Fibroblast of skin of left biceps (primary cell): Measurements from ENCODE around the gene TMTC2.
"Not testable (repeated sequence)": the region's sequence is repeated elsewhere in the genome, so short reads cannot be mapped to it uniquely, and the experiment has no call there.

ENCODE experiments used
- DNase-seq, 2 experiments: peaks; one replicate each; pipeline ENCODE4 v3.0.0-alpha.2; 2013; ENCODE audit warnings: low read depth in 2 of 2

Gene TMTC2

DNA sequence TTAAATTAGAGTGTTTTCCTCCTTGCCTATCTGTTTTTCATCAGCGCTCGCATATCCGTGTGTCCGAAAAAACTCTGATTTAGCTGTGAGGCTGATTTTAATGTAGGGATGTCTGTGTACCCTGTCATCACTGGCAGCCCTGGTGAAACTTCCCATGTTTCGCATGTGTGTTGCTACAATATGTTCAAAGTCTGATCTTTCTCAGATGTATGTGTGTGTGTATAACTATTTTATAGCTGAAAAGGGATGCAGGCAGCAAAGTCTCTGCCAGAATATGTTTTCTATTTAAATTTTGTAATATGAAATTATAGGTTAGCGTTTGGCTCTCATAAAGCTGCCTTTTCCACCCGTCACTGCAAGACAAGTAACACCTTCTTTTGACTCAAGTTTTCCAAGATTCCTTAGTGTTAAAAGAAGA, 154.8 kb downstream of the TMTC2 start:
- peak in 1 of 2 experiments; percentile 13 for DNase-seq

DNA sequence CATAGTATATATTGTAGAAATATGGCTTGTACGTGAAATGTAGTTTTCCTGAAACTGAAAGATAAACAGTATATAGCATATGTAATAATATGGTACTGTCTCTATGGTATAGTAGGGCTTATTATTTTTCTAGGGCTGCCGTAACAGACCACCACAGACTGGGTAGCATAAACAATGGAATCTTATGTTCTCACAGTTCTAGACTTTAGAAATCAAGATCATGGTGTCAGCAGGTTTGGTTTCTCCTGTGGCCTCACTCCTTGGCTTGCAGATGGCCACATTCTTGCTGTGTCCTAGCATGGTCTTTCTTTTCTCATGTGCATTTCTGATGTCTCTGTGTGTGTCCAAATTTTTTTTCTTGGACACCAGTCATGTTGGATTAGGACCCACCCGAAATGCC, 155.8 kb downstream of the TMTC2 start:
- DNase-seq: no peak

DNA sequence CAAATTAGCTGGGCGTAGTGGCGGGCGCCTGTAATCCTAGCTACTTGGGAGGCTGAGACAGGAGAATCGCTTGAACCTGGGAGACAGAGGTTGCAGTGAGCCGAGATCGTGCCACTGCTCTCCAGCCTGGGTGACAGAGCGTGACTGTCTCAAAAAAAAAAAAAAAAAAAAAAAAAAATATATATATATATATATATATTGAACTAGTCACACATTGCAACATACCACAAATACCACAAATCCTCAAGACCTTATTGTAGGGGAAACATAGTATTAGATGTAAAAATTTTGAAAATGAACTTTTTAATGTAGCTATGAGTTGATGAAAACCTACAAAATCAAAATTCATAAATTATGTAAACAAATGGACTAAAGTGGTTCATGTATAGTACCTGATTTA, 158.4 kb downstream of the TMTC2 start:
- not testable (repeated sequence) for DNase-seq

DNA sequence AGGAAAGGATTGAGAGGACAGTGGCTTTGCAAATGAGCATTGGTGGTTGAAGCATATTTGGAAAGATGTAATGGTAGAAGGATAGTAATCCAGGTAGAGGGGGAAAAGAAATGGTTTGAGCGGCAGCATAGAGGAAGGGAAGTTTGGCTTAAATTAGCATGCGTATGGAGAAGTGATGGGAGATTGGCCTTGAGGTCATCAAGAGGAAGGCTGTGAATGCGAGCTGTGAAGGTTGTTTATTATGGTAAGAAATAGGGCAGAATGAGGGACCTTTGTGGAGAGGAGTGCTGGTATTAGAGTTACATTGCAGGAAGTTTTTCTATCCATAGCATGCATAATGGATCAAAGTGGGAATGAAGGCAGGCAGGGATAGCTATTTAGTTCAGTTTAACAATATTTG, 162.1 kb downstream of the TMTC2 start:
- DNase-seq: no peak

DNA sequence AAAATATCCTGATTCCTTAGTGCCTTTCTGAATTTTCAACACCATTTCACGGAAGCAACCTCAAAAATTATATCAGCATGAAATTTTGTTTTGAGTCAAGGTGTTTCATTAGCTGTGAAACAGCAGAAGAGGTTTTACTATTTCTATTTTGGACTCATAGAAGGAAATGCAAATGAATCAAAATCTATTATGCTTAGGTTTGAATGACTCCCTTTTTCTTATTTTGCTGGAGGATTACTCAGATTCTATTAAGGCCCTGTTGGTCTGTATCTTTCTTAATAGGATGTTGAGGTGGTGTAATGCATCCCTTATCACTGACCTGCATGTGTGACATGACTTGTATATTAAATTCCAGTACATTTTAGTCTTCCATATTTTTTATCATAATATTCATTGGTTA, 165.8 kb downstream of the TMTC2 start:
- DNase-seq: no peak

- no peak for DNase-seq
Measured at GRCh38 chr12:82855872-82856271, 169.2 kb downstream of the TMTC2 start.

DNA sequence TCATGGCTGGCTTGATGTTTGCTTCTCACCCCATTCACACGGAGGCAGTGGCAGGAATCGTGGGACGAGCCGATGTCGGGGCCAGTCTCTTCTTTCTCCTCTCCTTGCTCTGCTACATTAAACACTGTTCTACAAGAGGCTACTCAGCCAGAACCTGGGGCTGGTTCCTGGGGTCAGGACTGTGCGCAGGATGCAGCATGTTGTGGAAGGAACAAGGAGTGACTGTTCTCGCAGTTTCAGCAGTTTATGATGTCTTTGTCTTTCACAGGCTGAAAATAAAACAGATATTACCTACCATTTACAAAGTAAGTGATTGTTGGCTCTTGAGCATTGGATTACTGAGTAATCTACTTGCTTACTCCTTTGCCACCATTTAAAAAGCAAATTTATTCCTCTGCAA, 170.6 kb downstream of the TMTC2 start:
- no peak for DNase-seq

- no peak for DNase-seq
Measured at GRCh38 chr12:82857911-82858533, 171.3 kb downstream of the TMTC2 start.

GRCh38 chr12:82858534-82858917, 171.8 kb downstream of the TMTC2 start:
- no peak for DNase-seq

DNA sequence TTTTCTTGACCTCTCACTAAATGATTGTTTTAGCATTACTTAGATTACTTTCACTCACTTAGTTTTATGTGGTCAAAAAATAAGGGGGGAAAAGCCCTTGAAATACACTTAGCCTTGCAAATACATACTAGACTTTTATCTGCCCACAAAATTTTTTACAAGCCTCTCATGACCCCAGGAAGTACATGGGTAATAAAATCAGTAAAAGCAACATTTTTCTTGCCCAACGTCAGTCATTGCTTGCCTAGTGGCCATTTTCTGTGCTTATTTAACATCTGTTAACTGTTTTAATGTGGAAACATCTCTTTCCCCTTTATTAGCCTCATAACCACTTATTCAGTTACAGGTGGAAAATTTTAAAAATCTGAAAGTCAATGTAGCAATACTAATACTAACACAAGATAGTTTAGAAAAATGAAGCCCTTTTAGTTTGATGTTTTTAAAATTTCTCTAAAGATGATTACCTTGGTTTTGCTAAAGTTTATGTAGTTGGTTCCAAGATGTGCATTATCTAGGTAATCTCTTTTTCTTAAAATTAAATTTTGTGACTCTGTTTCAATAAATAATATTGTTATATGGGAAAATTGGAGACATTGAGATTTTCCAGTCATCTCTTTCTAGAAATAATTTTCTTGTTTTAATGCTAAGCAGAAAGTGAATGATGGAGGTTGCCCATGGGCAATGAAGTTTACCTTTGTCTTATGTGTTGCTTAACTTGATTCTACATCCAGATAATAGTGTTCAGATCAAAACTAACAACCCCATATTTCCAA, 175.5 kb downstream of the TMTC2 start:
- no peak for DNase-seq

GRCh38 chr12:82862876-82863649, 176.4 kb downstream of the TMTC2 start:
- no peak for DNase-seq

GRCh38 chr12:82866227-82866775, 179.6 kb downstream of the TMTC2 start:
- DNase-seq: no peak

DNA sequence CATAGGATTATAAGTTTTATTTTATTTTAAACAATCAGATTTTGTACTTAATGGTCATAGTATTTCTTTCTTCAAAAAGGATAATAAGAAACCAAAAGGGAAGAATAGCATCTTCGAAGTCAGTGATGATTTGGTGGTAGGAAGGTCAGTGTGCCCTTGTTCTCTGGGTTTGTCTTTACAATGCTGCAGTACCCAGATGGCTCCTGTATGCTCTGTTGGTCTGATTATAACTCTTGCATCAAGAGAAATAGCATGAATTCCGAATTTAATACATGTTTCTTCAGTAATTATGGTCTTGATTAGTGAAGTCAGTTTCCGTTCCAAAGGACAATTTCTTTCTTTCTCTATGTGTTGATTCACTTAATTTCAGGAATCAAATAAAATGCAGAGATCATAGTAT, 180.2 kb downstream of the TMTC2 start:
- DNase-seq: no peak

DNA sequence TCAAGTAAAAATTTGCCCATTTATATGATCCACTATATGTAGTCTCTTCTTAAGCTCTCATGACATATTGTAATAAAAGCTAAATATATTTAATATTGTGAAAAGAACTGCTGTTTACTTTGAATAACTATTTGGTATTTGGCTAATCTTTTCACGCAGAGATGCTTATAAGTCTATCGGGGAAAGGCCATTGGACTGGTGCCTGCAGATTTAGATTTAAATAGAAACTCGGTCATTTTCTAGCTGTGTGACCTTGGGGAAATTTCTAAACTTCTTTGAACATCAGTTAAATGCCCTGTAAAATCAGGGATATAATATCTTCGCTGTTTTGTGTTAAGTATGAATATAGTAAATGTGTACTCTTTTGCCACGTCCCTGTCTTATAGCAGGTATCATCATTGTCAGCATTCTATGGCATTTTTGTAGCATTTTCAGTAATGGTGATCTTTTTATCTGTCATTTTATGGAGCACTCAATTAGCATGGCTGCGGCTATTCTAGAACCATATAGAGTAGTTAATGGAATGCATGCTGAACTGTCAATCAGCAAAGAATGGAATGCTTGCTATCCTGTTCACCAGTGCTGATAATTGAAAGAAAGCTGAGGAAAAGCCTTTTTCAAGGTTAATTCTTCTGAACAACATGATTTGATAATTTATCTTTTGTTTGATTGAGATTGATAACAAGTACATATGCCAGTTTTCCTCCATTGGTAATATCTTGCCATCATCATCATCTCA, 181.2 kb downstream of the TMTC2 start:
- DNase-seq: no peak

DNA sequence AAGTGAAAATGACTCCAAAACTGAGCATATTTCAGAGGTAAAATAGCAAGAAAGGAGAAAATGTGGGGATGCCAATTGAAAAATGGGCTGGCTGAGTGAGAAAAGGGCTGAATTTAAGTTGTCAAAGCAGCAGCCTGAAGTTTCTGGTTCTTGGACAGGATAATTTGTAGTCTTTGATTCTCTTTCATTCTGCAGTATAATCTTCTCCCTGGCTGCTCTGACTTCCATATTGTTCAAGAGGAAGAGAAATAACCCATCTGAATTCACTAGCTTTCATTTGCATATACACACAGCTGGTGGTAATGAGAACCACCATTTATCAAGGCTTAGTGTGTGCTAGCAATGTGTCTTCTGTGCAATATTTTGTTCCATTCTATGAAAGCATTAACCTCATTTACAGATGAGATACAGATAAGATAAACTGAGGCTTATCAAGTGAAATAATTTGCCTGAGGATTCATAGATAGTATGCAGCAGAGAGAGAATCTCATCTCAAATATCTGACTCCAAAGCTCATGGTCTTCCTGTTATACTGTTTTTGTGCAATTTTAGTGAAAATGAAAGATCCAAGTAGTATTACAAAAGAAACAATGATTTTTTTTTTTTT, 184.2 kb downstream of the TMTC2 start:
- DNase-seq: no peak

GRCh38 chr12:82872088-82872487, 185.4 kb downstream of the TMTC2 start:
- DNase-seq: no peak

DNA sequence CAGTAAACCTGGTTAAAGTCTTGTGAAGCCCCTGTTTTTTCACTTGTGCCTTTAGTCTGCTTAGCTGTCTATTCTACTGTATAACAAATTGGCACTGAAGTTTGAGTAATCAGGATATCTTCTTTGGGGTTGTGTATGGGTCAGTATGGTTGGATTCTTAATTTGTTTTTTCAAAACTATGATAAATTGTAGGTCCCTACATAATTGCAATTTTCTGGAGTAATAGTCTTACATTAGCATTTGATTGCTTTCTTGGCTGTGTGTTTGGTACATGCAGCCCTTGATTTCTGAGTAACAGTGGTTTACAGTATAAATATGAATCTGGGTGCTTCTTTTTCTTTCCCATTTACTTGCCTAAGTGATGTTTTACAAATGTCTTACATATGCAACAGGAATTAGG, 186.6 kb downstream of the TMTC2 start:
- no peak for DNase-seq

DNA sequence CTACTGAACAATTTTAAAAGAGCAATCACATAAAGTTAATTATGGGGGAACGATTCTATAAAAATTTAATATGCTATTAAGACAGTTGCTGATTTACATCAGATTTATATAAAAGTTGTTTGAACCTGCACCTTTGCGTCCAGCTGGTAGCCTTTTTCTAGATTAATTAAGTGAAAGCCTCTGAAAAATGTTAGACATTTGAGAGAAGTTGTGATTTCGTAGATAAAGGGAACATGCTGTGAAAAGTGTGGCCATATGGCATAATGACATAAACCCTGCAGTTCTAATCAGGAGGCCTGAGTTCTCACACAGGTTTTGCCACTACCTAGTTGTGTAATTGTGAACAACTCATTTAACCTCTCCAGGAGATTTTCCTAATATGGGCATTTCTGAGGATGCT, 187.2 kb downstream of the TMTC2 start:
- DNase-seq: no peak

GRCh38 chr12:82874945-82875344, 188.2 kb downstream of the TMTC2 start:
- no peak for DNase-seq

DNA sequence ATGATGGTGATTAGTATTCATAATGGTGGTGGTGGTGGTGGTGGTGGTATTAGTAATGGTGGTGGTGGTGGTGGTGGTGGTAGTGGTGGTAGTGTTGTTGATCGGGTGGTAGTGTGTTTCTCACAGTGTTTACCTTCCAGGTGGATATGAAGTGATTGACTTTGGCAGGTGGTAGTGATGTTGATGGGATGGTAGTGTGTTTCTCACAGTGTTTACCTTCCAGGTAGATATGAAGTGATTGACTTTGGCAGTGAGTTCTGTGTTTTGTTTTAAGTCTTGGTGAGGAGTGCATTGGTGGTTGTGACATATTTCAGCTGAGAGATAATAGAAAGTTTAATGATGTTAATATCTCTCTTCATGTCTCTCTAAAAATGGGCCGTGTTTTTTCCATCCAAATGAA, 189.4 kb downstream of the TMTC2 start:
- DNase-seq: no peak

DNA sequence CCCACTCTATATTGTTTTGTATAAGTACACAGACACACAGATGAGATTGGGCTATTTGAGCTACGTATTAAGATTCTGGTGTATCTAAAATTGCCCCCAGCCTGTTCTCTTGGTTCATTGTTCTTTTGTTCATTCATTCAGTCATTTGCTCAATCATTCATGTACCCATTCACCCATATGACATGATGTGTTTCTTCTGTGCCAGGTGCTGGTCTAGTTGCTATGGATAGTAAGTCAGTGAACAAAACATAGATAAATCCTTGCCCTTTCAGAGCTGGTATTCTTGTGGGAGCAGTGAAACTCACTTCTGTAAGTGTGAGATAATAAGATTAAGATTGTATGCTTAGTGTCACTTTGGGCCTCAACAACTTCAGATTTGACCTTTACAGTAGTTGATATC, 191.3 kb downstream of the TMTC2 start:
- no peak for DNase-seq
